Tibial nerve (tissue), 4 donors: Measurements from ENCODE around the gene ZNF512B.

Experiments used
- CTCF ChIP-seq, 5 experiments: fragments of 200-600 bp in 3 of 5; fragments of 450-650 bp in 2 of 5; sonication (generic) in 3 of 5; IDR thresholded peaks; one replicate each; pipeline ENCODE4 v1.5.1; 2016 to 2019; ENCODE audit warnings: antibody characterized with exemption in 5 of 5, mild to moderate bottlenecking in 3 of 5, moderate library complexity in 2 of 5
- EP300 ChIP-seq, 2 donors: sonication (generic); formaldehyde crosslinking; IDR thresholded peaks; one replicate each; pipeline ENCODE4 v1.6.1; 2017; ENCODE audit warnings: antibody characterized with exemption in 2 of 2, mild to moderate bottlenecking in 1 of 2

GRCh38 chr20:63913768-63914167 is 56.0 kb downstream of the ZNF512B start:
- TF ChIP-seq CTCF (IDR thresholded peaks at IDR 0.05) (no peak), EP300 (IDR thresholded peaks at IDR 0.05) (no peak)
